Gastrocnemius medialis (tissue), 4 donors: Measurements from ENCODE around the gene ITPR1. TPM values are rescaled to one million over a fixed set of nuclear protein-coding genes. Genes with fewer than 3 reads are reported as not detected.

Source experiments
- ATAC-seq, 2 donors: fragments of 150-250 bp; one replicate each; pipeline ENCODE4 v1.9.1; 2016
- DNase-seq, 2 donors: peaks; one replicate each; pipeline ENCODE4 v3.0.0-alpha.2; 2019
- H3K27ac ChIP-seq, 4 donors: fragments of 200-600 bp; sonication (generic); 1 replicate in 1 of 4; 2 replicates in 3 of 4; pipeline ENCODE4 v1.5.1; 2016 to 2018; ENCODE audit warnings: mild to moderate bottlenecking in 2 of 4, moderate library complexity in 1 of 4
- H3K27me3 ChIP-seq, 3 donors: fragments of 200-600 bp; sonication (generic) in 2 of 3; 1 replicate in 1 of 3; 2 replicates in 2 of 3; pipeline versions ENCODE4 v1.5.1 to v1.6.0; 2016 to 2019; ENCODE audit warnings: mild to moderate bottlenecking in 1 of 3, moderate library complexity in 1 of 3
- H3K36me3 ChIP-seq, 2 donors: fragments of 200-600 bp; sonication (generic) in 1 of 2; one replicate each; pipeline ENCODE4 v1.5.1; 2017 to 2018
- H3K4me1 ChIP-seq, 2 donors: fragments of 200-600 bp; sonication (generic) in 1 of 2; one replicate each; pipeline ENCODE4 v1.5.1; 2016 to 2017; ENCODE audit warnings: mild to moderate bottlenecking in 2 of 2
- H3K4me3 ChIP-seq, 4 donors: fragments of 200-600 bp; sonication (generic) in 3 of 4; 1 replicate in 1 of 4; 2 replicates in 3 of 4; pipeline ENCODE4 v1.5.1; 2016 to 2019; ENCODE audit warnings: mild to moderate bottlenecking in 2 of 4
- H3K9me3 ChIP-seq, 3 donors: fragments of 200-600 bp; sonication (generic) in 2 of 3; 1 replicate in 1 of 3; 2 replicates in 2 of 3; pipeline ENCODE4 v1.5.1; 2016 to 2019
- POLR2A ChIP-seq, 2 donors: fragments of 450-650 bp; IDR thresholded peaks; one replicate each; pipeline ENCODE4 v1.6.1; 2017; ENCODE audit warnings: antibody characterized with exemption in 2 of 2, mild to moderate bottlenecking in 2 of 2, moderate library complexity in 2 of 2
- in situ Hi-C, 4 donors: fragments of 200-750 bp; cut with MboI; loops; one replicate each; pipeline versions ENCODE4 v1.15.0 to v1.8.0; 2017; ENCODE audit warnings: low sequenced_read_pairs in 4 of 4
- intact Hi-C: fragments of 100-400 bp; cut with DNase I; formaldehyde crosslinking; loops from one replicate; pipeline ENCODE4 v1.15.1; 2023; ENCODE audit warnings: low total_unique reads
- total RNA-seq, 4 donors: library from RNA; depleted of rRNA; stranded (reverse); fragments of >200 nt; gene quantifications; one replicate each; pipeline versions ENCODE4 v1.1.0 to v1.2.3, GENCODE V29; 2016
- TF ChIP-seq, protein P1 (sequence below), 5 experiments: fragments of 450-650 bp in 3 of 5; fragments of 200-600 bp in 2 of 5; sonication (generic) in 2 of 5; IDR thresholded peaks in 4 of 5; conservative IDR thresholded peaks in 1 of 5; 1 replicate in 4 of 5; 2 replicates in 1 of 5; pipeline ENCODE4 v1.5.1; 2016 to 2019; ENCODE audit warnings: antibody characterized with exemption in 5 of 5, mild to moderate bottlenecking in 3 of 5, moderate library complexity in 3 of 5

Gene ITPR1
- total RNA-seq, 4 donors from 2014 or later = 5.5 to 21.7 (median 11.3) TPM

DNA sequence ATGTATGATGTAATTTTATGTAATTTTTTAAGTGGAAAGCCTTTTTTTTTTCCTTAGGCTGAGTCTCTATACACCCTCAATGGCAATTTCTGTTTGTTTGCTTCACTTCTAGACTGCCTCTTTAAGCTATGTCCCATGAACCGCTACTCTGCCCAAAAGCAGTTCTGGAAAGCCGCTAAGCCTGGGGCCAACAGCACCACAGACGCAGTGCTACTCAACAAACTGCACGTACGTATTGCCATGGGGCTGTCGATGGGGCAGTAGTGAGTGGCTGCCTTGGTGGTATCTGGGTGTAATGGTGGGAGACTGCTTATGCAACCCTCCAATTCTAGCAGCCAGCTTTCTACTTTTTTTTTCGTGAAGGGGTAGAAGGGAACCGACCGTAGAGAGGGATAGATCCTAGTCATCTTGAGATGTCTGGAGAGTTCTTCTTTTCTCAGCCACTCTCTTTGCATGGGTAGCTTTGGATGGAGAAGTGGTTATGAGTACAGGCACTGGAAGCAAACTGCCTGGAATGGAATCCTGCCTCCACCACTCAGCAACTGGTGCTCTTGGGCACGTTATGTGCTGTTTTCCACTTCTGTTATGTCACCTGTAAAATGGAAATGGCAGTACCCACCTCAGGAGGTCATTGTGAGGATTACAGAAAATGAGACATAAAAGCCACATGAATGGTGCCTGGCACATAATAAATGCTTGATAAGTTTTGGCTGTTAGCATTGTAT is 134.7 kb downstream of the ITPR1 start:
- H3K4me3 ChIP-seq = no peak overlapping the region
- TF ChIP-seq POLR2A (IDR thresholded peaks at IDR 0.05) = no peak
- TF ChIP-seq, protein P1, sequence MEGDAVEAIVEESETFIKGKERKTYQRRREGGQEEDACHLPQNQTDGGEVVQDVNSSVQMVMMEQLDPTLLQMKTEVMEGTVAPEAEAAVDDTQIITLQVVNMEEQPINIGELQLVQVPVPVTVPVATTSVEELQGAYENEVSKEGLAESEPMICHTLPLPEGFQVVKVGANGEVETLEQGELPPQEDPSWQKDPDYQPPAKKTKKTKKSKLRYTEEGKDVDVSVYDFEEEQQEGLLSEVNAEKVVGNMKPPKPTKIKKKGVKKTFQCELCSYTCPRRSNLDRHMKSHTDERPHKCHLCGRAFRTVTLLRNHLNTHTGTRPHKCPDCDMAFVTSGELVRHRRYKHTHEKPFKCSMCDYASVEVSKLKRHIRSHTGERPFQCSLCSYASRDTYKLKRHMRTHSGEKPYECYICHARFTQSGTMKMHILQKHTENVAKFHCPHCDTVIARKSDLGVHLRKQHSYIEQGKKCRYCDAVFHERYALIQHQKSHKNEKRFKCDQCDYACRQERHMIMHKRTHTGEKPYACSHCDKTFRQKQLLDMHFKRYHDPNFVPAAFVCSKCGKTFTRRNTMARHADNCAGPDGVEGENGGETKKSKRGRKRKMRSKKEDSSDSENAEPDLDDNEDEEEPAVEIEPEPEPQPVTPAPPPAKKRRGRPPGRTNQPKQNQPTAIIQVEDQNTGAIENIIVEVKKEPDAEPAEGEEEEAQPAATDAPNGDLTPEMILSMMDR (IDR thresholded peaks at IDR 0.05 in 4 of 5, conservative IDR thresholded peaks at IDR 0.05 in 1 of 5) = no peak
- no peak overlapping the region for H3K27ac ChIP-seq
- intact Hi-C loops = no loop called here
- ATAC-seq = no peak
- in situ Hi-C loops = no loop called here
- no peaks in the 10 kb centered on the region for H3K36me3 ChIP-seq
- H3K27me3 ChIP-seq = no peaks in the 10 kb centered on the region
- no peaks in the 10 kb centered on the region for H3K9me3 ChIP-seq
- H3K4me1 ChIP-seq = no peaks in the 10 kb centered on the region
- no peak for DNase-seq

DNA sequence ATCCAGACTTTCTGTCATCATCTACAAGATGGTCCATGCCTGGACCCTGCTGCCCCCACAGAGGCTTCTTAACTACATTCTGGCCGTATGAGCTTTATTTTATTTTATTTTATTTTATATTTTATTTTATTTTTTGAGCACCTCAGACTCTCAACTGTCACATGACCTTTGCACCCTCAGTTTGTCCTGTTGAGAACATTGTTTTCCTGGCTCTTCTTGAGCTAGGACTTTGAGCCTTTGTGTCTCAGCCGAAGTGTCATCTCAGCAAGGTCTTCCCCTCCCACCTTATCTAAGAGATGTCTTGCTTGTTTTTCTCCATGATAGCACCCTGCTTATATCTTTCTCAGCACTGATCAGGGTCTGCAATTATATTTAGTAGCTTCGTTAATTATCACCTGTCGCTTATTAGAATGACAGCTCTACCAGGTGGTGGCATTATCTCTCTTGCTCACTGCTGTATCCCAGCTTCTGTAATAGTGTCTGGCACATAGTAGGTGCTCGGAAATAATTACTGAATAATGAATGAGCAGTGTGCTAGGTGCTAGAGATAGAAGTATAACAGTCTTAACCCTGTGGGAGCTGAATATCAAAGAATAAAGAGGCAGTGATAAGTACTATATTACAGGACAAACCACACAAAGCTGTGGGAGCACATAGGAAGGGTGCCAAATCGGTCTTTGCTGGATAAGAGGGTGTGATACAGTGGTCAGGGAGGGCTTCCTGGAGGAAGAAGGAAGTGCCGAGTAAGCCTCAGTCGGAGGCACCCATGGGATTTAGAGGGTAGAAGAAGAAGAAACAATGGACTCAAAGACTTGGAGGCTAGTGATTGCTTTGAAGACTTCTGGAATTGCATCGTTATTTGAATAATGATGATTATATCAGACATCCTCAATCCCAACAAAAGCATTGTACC is 136.2 kb downstream of the ITPR1 start:
- Histone ChIP-seq H3K4me3 (no peak overlapping the region), H3K9me3 (no peaks in the 10 kb centered on the region), H3K4me1 (no peaks in the 10 kb centered on the region), H3K27me3 (no peaks in the 10 kb centered on the region), H3K27ac (no peak overlapping the region), H3K36me3 (no peaks in the 10 kb centered on the region)
- in situ Hi-C loops = loop anchor here in 2 of 4 donors (5.0 to 10.0 kb wide), 2 partner anchors 275 to 277 kb away; no protein-coding TSS in a partner anchor
- ATAC-seq = no peak
- intact Hi-C loops = no loop called here
- no peak for DNase-seq
- TF ChIP-seq POLR2A (IDR thresholded peaks at IDR 0.05) = no peak
- TF ChIP-seq, protein P1 (IDR thresholded peaks at IDR 0.05 in 4 of 5, conservative IDR thresholded peaks at IDR 0.05 in 1 of 5) = no peak

DNA sequence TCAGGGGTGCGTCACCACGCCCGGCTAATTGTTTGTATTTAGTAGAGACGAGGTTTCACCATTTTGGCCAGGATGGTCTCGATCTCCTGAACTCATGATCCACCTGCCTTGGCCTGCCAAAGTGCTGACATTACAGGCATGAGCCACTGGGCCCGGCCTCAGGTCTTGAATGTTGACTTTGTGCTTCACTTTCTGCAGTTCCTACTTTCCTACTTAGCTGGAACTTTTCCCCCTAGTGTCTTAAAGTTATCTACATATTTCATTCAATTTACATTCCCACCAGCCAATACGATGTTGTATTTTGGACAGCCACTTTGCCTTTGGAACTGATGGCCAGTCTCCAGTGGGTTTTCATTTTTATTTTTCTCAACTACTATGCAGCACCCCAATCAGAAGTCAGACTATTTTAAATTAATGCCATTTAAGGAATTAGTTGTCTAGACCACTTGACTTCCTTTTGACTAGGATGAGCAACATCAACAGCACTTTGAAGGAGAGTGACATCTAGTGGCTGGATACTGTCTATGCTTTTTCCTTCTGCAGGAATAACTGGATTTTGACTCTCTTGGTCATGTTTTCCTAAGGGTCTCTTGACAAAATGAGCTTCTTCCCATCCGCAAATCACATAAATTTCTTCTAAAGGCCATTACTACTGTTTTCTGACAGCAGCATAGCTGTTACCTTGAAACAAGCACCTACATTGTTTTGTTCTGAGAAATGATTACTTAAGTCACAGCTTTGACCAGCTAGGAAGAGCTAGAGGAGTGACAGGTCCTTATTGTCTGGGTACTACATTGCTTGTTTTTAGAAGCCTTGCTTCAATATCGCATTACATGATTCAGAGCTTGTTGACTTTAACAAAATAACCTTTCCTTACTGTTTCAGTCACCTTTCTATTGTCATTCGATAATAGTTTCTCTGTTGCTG is 140.2 kb downstream of the ITPR1 start:
- Histone ChIP-seq H3K36me3 (no peaks in the 10 kb centered on the region), H3K4me1 (no peaks in the 10 kb centered on the region), H3K9me3 (no peaks in the 10 kb centered on the region), H3K27ac (no peak overlapping the region), H3K4me3 (no peak overlapping the region), H3K27me3 (no peaks in the 10 kb centered on the region)
- peak; percentile 47 to 58 for ATAC-seq
- in situ Hi-C loops (loop anchor here in 2 of 4 donors (5.0 to 10.0 kb wide), 2 partner anchors 279 to 281 kb away; no protein-coding TSS in a partner anchor), intact Hi-C loops (loop anchor here (1.0 kb wide), 1 partner anchor 282 kb away; no protein-coding TSS in a partner anchor)
- TF ChIP-seq, protein P1 (IDR thresholded peaks at IDR 0.05 in 4 of 5, conservative IDR thresholded peaks at IDR 0.05 in 1 of 5) = peak; percentile 52 to 81 (median 64)
- TF ChIP-seq POLR2A (IDR thresholded peaks at IDR 0.05) = no peak
- DNase-seq = no peak

DNA sequence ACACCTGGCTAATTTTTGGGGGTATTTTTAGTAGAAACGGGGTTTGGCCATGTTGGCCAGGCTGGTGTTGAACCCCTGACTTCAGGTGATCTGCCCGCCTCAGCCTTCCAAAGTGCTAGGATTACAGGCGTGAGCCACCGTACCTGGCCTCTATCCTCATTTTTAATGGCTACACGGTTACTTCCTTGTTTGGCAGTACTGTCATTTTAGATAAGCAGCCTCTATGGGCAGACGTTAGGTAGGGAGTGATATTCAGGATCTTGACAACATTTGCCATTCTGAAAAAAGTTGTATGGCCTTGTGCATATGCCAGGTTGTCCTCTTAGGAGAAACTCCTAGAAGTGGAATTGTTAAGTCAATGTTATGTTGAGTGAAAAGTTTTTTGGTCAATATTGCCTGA is 141.7 kb downstream of the ITPR1 start:
- DNase-seq = no peak
- H3K27ac ChIP-seq = no peak overlapping the region
- no peak overlapping the region for H3K4me3 ChIP-seq
- H3K4me1 ChIP-seq = no peaks in the 10 kb centered on the region
- in situ Hi-C loops = loop anchor here (5.0 to 10.0 kb wide), 2 partner anchors 280 to 283 kb away; no protein-coding TSS in a partner anchor
- TF ChIP-seq, protein P1 (IDR thresholded peaks at IDR 0.05 in 4 of 5, conservative IDR thresholded peaks at IDR 0.05 in 1 of 5) = no peak
- TF ChIP-seq POLR2A (IDR thresholded peaks at IDR 0.05) = no peak
- no peaks in the 10 kb centered on the region for H3K36me3 ChIP-seq
- intact Hi-C loops = no loop called here
- no peaks in the 10 kb centered on the region for H3K9me3 ChIP-seq
- H3K27me3 ChIP-seq = no peaks in the 10 kb centered on the region
- ATAC-seq = no peak
